Heart right ventricle (tissue), 16 donors: ENCODE measurements around the gene DHH. TPM values are rescaled to one million over a fixed set of nuclear protein-coding genes. Genes with fewer than 3 reads are reported as not detected.

Experiments
- ATAC-seq, 8 donors: fragments of 200-7000 bp; cut with Tn5 transposase; one replicate each; pipeline ENCODE4 v1.9.1; 2020; ENCODE audit warnings: mild to moderate bottlenecking in 8 of 8, moderate library complexity in 8 of 8, moderate number of reproducible peaks in 1 of 8
- DNase-seq, 2 donors: peaks; one replicate each; pipeline ENCODE4 v3.0.0-alpha.2; 2020
- H3K27ac ChIP-seq, 10 donors: fragments of 200-600 bp; sonication (generic) in 2 of 10; one replicate each; pipeline versions ENCODE4 v1.5.0 to v1.8.0; 2020 to 2022; ENCODE audit warnings: mild to moderate bottlenecking in 3 of 10
- H3K27me3 ChIP-seq, 7 donors: fragments of 200-600 bp; one replicate each; pipeline ENCODE4 v1.8.0; 2021 to 2022; ENCODE audit warnings: mild to moderate bottlenecking in 2 of 7
- H3K36me3 ChIP-seq, 9 donors: fragments of 200-600 bp; sonication (generic) in 1 of 9; one replicate each; pipeline versions ENCODE4 v1.5.0 to v1.8.0; 2020 to 2022; ENCODE audit warnings: mild to moderate bottlenecking in 2 of 9
- H3K4me1 ChIP-seq, 9 donors: fragments of 200-600 bp; sonication (generic) in 1 of 9; one replicate each; pipeline versions ENCODE4 v1.5.0 to v1.8.0; 2020 to 2022; ENCODE audit warnings: mild to moderate bottlenecking in 4 of 9
- H3K4me3 ChIP-seq, 10 donors: fragments of 200-600 bp; sonication (generic) in 2 of 10; one replicate each; pipeline versions ENCODE4 v1.5.0 to v1.8.0; 2020 to 2022; ENCODE audit warnings: mild to moderate bottlenecking in 7 of 10, moderate library complexity in 2 of 10
- H3K9me3 ChIP-seq, 11 donors: fragments of 200-600 bp in 10 of 11; sonication (generic) in 2 of 11; one replicate each; pipeline versions ENCODE4 v1.5.0 to v1.8.0; 2013 to 2022; ENCODE audit warnings: mild to moderate bottlenecking in 2 of 11, control low read depth in 1 of 11, moderate library complexity in 1 of 11
- WGBS, 2 donors: extraction: QIAGEN DNeasy Blood & Tissue Kit; methylation state at CpG; one replicate each; pipeline ENCODE4 v1.1.7; 2013; ENCODE audit warnings: inconsistent platforms in 1 of 2; 5-methylcytosine and 5-hydroxymethylcytosine counted together
- intact Hi-C, 10 donors: fragments of 100-400 bp; cut with DNase I; formaldehyde crosslinking; loops; one replicate each; pipeline versions ENCODE4 v1.11.1 to v1.14.2; 2022
- polyA plus RNA-seq, 2 donors: library from polyadenylated mRNA; stranded (reverse); fragments of 200-250 nt; gene quantifications; one replicate each; pipeline ENCODE4 v1.2.3, GENCODE V29; 2013
- total RNA-seq, 10 donors: library from RNA; stranded (reverse); fragmentation: NEBNext Ultra II Directional in 3 of 10; extraction: Animal tissue kit (Norgen Biotek cat#: 25700) in 3 of 10; gene quantifications; one replicate each; pipeline versions ENCODE4 v1.2.1 to v1.2.4, GENCODE V29; 2021 to 2023
- TF ChIP-seq, protein P1 (sequence below), 9 donors: fragments of 200-600 bp; sonication (generic) in 2 of 9; IDR thresholded peaks; one replicate each; pipeline versions ENCODE4 v1.5.0 to v1.8.0; 2021 to 2022; ENCODE audit warnings: antibody characterized with exemption in 9 of 9, mild to moderate bottlenecking in 5 of 9, moderate library complexity in 1 of 9
- donor health status: Arrhythmogenic right ventricular cardiomyopathy.
- donor health status: ischemic (EF 13 %, LVEDD 7.1; RV severe dilation, severe dysfunction).
- donor health status: healthy with polysubstance abuse.
- donor health status: DM: no; HTN: yes; CAD: no.
- donor health status: DM: no; HTN: no; CAD: no.
- donor health status: ischemic (EF 25% LVEDD 6.9; RV normal size, moderate dysfunction).
- donor health status: ischemic (EF 25% LVEDD 5.7; RV mildly dilated, moderate dysfunction).
- donor health status: healthy.
- donor health status: DM: yes; HTN: yes; CAD: no.
- donor health status: Ischemic cardiomyopathy.
- donor health status: ischemic (EF 35%, LVEDD 5.7; RV mildly dilated, moderate dysfunction).
- donor health status: nonischemic (EF 11% LVEDD 7.7; RV severe dilation, severe dysfunction).
- donor health status: DM: yes; HTN: yes; CAD: no.
- donor health status: PGD.
- donor health status: ischemic (EF 29% LVEDD 5.4; RV normal size, mild dysfunction).
- donor health status: nonischemic (EF 23%, LVEDD 6.1; RV moderate dilation, normal function).

Gene DHH
- total and polyA plus RNA-seq, 12 donors: 0.32 to 1.6 (median 0.74) TPM

DNA sequence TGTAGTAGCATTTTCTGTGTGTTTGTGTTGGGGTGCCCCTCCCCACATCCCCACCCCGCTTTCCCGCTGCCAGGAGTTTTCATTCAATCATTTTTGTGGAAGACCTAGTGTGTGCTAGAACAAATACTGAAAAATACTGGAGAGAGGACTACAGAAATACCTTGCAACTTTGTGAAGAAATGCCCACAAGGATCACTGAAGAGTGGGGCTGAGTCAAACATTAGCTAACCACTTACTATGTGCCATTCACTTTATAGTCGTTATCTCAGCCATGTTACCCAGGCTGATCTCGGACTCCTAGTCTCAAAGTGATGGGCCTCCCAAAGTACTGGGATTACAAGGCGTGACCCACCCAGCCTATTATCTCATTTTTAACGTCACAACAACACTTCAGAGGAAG lies 16.6 kb upstream of the DHH start:
- WGBS, 2 donors: 49 to 54% methylated on average over 6 of the region's 6 CpGs
- ATAC-seq (no peak), DNase-seq (no peak)
- Histone ChIP-seq H3K4me3 (peak overlapping the region in 9 of 10 donors; percentile 67 to 100 (median 93)), H3K4me1 (peaks cover 5 to 45% (median 41%) of the 10 kb centered on the region in 9 donors), H3K36me3 (peaks cover 0 to 16% (median 0%) of the 10 kb centered on the region in 9 donors), H3K27me3 (no peaks in the 10 kb centered on the region), H3K9me3 (no peaks in the 10 kb centered on the region), H3K27ac (peak overlapping the region in 9 of 10 donors; percentile 93 to 100 (median 99))
- intact Hi-C loops: loop anchor here in 1 of 10 donors (5.0 kb wide), 1 partner anchor 39 kb away; no protein-coding TSS in a partner anchor
- TF ChIP-seq, protein P1, sequence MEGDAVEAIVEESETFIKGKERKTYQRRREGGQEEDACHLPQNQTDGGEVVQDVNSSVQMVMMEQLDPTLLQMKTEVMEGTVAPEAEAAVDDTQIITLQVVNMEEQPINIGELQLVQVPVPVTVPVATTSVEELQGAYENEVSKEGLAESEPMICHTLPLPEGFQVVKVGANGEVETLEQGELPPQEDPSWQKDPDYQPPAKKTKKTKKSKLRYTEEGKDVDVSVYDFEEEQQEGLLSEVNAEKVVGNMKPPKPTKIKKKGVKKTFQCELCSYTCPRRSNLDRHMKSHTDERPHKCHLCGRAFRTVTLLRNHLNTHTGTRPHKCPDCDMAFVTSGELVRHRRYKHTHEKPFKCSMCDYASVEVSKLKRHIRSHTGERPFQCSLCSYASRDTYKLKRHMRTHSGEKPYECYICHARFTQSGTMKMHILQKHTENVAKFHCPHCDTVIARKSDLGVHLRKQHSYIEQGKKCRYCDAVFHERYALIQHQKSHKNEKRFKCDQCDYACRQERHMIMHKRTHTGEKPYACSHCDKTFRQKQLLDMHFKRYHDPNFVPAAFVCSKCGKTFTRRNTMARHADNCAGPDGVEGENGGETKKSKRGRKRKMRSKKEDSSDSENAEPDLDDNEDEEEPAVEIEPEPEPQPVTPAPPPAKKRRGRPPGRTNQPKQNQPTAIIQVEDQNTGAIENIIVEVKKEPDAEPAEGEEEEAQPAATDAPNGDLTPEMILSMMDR (IDR thresholded peaks at IDR 0.05): no peak

DNA sequence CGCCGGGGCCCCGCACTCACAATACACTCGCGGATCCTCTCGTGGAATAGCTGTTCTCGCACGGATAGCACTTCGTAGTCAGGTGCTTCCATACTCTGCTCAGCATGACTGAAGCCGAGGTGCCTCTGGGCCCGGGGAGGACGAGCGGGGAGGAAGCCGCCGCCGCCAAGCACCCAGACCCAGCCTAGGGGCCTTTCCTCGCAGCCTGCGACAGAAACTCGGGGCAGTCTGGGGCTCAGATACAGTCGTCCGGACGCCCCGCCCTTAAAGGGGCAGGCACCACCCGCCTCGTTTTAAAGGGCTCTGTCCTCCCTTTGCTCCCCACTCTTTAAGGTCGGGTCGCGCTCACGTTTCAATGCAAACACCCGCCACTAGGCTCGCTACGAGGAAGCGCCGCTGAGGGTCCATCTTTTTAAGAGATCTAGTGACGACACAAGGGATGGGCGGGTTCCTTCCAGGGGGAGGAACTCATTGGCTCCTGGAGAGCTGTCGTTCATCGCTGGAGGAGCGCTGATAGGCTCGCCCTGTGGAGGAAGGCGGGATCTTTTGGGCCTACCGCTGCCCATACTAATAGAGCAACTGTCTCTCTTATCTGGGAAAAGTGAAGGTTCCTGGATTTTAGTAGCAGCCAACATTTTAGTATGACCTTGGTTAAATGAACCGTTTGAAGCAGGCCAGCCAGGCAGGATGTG lies 16.0 kb upstream of the DHH start, which contains the start of gene LMBR1L:
Gene LMBR1L, minus strand, starts transcription at position 384 of the 692 bp plus-strand sequence. Its CDS starts 292 bp downstream, at position 92.
- intact Hi-C loops: loop anchor here in 3 of 10 donors (1.0 to 5.0 kb wide), 3 partner anchors 20 to 124 kb away; no protein-coding TSS in a partner anchor
- H3K4me1 ChIP-seq: peaks cover 11 to 51% (median 47%) of the 10 kb centered on the region in 9 donors

DNA sequence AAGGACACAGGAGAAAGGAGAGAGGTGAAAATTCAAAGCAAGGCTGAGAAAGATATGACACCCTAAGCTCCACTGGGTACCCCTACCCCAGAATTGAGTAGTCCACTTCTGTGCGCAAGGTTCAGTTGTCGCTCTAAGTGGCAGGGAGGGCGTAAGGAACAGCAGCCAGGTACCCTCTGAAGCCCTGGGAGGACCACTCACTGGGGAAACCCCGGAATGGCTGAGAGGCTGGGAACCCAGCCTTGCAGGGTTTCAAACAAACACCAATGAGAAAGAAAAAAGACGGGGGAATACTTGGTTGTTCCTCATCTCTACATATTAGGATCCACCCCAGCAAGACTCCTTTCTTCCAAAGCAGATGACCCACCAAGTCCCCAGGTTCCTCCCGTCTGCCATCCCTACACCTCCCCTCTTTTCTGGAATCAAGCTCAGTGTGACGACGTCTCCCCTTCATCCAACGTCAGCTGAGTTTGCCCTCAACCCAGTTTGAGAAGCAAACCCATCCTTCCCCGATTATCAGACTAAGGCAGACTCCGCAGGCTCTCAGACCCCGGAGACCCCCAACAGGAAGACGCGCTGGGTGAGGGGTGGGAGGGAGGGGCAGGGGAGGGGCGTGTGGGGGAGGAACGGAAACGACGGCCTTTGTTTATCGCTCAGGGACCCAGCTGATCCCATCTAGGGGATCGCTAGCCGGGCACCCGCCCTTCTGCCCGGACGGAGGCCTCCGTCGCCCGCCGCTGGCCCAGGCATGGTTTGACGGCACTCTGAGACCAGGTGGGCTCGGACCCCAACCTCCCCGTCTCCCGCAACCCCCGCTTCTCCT lies 15.3 kb upstream of the DHH start:
- H3K9me3 ChIP-seq: no peaks in the 10 kb centered on the region
- intact Hi-C loops: loop anchor here in 4 of 10 donors (1.0 to 5.0 kb wide), 5 partner anchors 20 to 124 kb away; partner anchors contain the start of gene RHEBL1 (in 1 of the 4)
- WGBS, 2 donors: 2 to 3% methylated on average over 33 of the region's 33 CpGs
- H3K4me3 ChIP-seq: peak overlapping the region; percentile 67 to 100 (median 93)
- ATAC-seq (peak; percentile 7 to 55 (median 40)), DNase-seq (peak in 1 of 2 donors; percentile 41)
- no peaks in the 10 kb centered on the region for H3K27me3 ChIP-seq
- H3K36me3 ChIP-seq: peaks cover 0 to 28% (median 0%) of the 10 kb centered on the region in 9 donors
- peak overlapping the region; percentile 93 to 100 (median 98) for H3K27ac ChIP-seq
- H3K4me1 ChIP-seq: peaks cover 13 to 58% (median 54%) of the 10 kb centered on the region in 9 donors
- TF ChIP-seq, protein P1 (IDR thresholded peaks at IDR 0.05): no peak

More for the DNA sequence above, 16.0 kb upstream of the DHH start, which contains the start of gene LMBR1L:
- WGBS, 2 donors: 0 to 1% methylated on average over 43 of the region's 43 CpGs
- no peaks in the 10 kb centered on the region for H3K9me3 ChIP-seq
- ATAC-seq: peak; percentile 96 to 98 (median 97)
- peaks cover 0 to 20% (median 0%) of the 10 kb centered on the region in 9 donors for H3K36me3 ChIP-seq
- H3K4me3 ChIP-seq: peak within 1 kb of the TSS; percentile 67 to 100 (median 93)
- H3K27me3 ChIP-seq: no peaks in the 10 kb centered on the region
- DNase-seq: peak; percentile 92 to 98
- TF ChIP-seq, protein P1 (IDR thresholded peaks at IDR 0.05): peak in 8 of 9 donors; percentile 37 to 64 (median 53)
- peak within 1 kb of the TSS; percentile 93 to 100 (median 98) for H3K27ac ChIP-seq
